ENCODE data around the gene TNRC6C.

The TNRC6C gene

DNA sequence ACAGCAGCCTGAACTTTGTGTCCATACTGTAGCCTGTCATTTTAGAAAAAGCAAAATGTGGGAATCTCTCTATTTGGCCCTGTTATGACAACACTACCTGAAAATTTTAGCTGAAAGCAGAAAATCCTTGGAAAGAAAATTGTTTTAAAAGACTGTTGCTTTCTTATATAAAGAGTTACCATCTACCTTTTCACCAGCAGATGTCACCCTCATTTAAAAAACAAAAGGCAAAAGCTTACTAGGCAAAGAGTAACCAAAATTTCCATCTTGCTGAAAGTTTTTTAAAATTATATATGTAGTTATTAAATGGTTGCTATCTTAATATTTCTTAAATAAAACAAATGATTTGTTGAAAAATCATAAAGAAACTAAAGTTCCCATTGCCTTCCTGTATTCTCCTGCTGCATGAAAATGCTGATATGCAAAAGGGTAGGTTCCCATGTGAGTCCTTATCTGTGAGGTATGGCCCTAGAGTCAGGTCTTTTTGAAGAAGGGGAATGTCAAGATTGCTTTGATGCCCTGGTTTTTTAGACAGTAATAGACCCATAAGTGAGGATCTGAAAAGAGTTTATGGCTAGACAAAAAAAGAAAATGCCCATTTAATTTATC lies 61.0 kb downstream of the TNRC6C start:
- peaks cover 10% of the 10 kb centered on the region for H3K4me1 ChIP-seq (ENCODE audit: insufficient read depth, low read length)
- peaks cover 7% of the 10 kb centered on the region for H3K36me3 ChIP-seq (ENCODE audit: insufficient read depth, low read length)
- no peaks in the 10 kb centered on the region for H3K27me3 ChIP-seq (ENCODE audit: insufficient read depth, low read length)
- H3K9ac ChIP-seq (ENCODE audit: low read depth, low read length): no peak overlapping the region
- H3K27ac ChIP-seq (ENCODE audit: low read depth, low read length): no peak overlapping the region
- H3K9me3 ChIP-seq (ENCODE audit: insufficient read depth, low read depth, low read length): no peaks in the 10 kb centered on the region
- no peak overlapping the region for H3K4me3 ChIP-seq (ENCODE audit: low read length)

- Histone ChIP-seq H3K4me1 (ENCODE audit: insufficient read depth, low read length) (peaks cover 10% of the 10 kb centered on the region), H3K27ac (ENCODE audit: low read depth, low read length) (no peak overlapping the region), H3K27me3 (ENCODE audit: insufficient read depth, low read length) (no peaks in the 10 kb centered on the region), H3K9me3 (ENCODE audit: insufficient read depth, low read depth, low read length) (no peaks in the 10 kb centered on the region), H3K9ac (ENCODE audit: low read depth, low read length) (no peak overlapping the region), H3K4me3 (ENCODE audit: low read length) (no peak overlapping the region), H3K36me3 (ENCODE audit: insufficient read depth, low read length) (0 out of 2 replicates have a peak, but pooled peaks cover 4% of the 10 kb centered on the region)
- WGBS: 94% methylated on average over 5 of the region's 6 CpGs
Observed at GRCh38 chr17:78019976-78020716, 61.6 kb downstream of the TNRC6C start.

- Histone ChIP-seq H3K9me3 (ENCODE audit: insufficient read depth, low read depth, low read length) (no peaks in the 10 kb centered on the region), H3K27ac (ENCODE audit: low read depth, low read length) (no peak overlapping the region), H3K4me1 (ENCODE audit: insufficient read depth, low read length) (peaks cover 10% of the 10 kb centered on the region), H3K9ac (ENCODE audit: low read depth, low read length) (no peak overlapping the region), H3K27me3 (ENCODE audit: insufficient read depth, low read length) (no peaks in the 10 kb centered on the region), H3K4me3 (ENCODE audit: low read length) (no peak overlapping the region), H3K36me3 (ENCODE audit: insufficient read depth, low read length) (0 out of 2 replicates have a peak, but pooled peaks cover 4% of the 10 kb centered on the region)
- 96% methylated on average over 1 of the region's 1 CpG for WGBS
Observed at GRCh38 chr17:78020717-78021108, 62.2 kb downstream of the TNRC6C start.

DNA sequence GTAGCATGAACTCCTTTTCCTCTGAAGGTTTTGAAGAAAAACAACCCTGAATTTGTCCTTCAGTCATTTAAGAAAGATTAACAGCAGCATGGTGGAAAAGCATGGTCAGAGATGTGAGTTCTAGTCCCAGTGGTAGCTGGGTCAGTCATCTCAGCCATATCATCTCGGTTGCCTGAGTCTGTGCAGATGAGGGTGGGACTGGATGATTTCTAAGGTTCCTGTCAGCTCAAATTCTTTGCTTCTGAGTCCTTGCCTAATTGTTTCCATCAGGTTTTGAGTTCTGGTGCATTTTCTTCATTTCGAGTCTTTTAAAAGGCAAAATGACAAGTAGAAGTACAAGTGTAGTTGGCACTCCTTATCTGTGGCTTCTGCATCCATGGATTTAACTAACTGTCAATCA lies 63.9 kb downstream of the TNRC6C start:
- Histone ChIP-seq H3K27ac (ENCODE audit: low read depth, low read length) (no peak overlapping the region), H3K4me3 (ENCODE audit: low read length) (no peak overlapping the region), H3K9me3 (ENCODE audit: insufficient read depth, low read depth, low read length) (no peaks in the 10 kb centered on the region), H3K27me3 (ENCODE audit: insufficient read depth, low read length) (no peaks in the 10 kb centered on the region), H3K4me1 (ENCODE audit: insufficient read depth, low read length) (peaks cover 10% of the 10 kb centered on the region), H3K36me3 (ENCODE audit: insufficient read depth, low read length) (0 out of 2 replicates have a peak, but pooled peaks cover 4% of the 10 kb centered on the region), H3K9ac (ENCODE audit: low read depth, low read length) (no peak overlapping the region)
- WGBS: 92% methylated on average over 2 of the region's 2 CpGs

DNA sequence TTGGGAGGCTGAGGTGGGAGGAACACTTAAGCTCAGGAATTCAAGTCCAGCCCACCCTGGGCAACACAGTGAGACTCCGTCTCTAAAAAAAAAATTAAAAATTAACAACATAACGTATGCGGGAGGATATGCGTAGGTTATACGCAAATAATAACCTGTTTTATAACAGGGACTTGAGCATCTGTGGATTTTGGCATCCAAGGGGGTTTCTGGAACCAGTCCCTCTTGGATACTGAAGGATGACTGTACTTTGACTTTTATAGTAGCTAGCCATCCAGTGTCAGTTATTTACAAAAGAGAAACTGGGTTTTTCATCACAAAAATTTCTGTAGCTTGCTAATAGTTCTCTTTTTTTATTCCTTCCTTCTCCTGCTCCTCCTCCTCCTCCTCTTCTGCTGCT lies 64.5 kb downstream of the TNRC6C start:
- no peak overlapping the region for H3K9ac ChIP-seq (ENCODE audit: low read depth, low read length)
- peaks cover 10% of the 10 kb centered on the region for H3K4me1 ChIP-seq (ENCODE audit: insufficient read depth, low read length)
- 0 out of 2 replicates have a peak, but pooled peaks cover 4% of the 10 kb centered on the region for H3K36me3 ChIP-seq (ENCODE audit: insufficient read depth, low read length)
- no peaks in the 10 kb centered on the region for H3K27me3 ChIP-seq (ENCODE audit: insufficient read depth, low read length)
- 98% methylated on average over 5 of the region's 5 CpGs for WGBS
- no peak overlapping the region for H3K4me3 ChIP-seq (ENCODE audit: low read length)
- no peak overlapping the region for H3K27ac ChIP-seq (ENCODE audit: low read depth, low read length)
- no peaks in the 10 kb centered on the region for H3K9me3 ChIP-seq (ENCODE audit: insufficient read depth, low read depth, low read length)

DNA sequence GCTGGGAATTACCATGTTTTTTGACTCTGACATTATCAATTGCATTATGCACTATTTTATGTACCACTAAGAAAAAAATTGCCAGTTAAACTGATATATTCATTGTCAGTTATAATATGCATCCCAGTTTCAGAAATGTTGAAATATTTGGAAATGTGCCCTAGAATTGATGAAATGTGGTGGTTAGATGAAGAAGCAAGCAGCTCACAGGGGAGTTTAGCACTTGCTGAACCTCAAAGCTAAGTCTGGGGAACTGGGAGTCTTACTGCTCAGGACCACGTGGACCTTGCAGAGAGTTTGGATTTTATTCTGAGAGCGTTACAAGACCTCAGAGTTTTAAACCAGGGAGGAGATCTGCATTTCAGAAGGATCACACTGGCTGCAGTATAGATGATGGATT lies 67.9 kb downstream of the TNRC6C start:
- 94% methylated on average over 2 of the region's 2 CpGs for WGBS
- Histone ChIP-seq H3K27ac (ENCODE audit: low read depth, low read length) (no peak overlapping the region), H3K27me3 (ENCODE audit: insufficient read depth, low read length) (no peaks in the 10 kb centered on the region), H3K36me3 (ENCODE audit: insufficient read depth, low read length) (peaks cover 8% of the 10 kb centered on the region; the same call in 1 of the 2 replicates), H3K9ac (ENCODE audit: low read depth, low read length) (no peak overlapping the region), H3K9me3 (ENCODE audit: insufficient read depth, low read depth, low read length) (no peaks in the 10 kb centered on the region), H3K4me1 (ENCODE audit: insufficient read depth, low read length) (no peaks in the 10 kb centered on the region), H3K4me3 (ENCODE audit: low read length) (no peak overlapping the region)

DNA sequence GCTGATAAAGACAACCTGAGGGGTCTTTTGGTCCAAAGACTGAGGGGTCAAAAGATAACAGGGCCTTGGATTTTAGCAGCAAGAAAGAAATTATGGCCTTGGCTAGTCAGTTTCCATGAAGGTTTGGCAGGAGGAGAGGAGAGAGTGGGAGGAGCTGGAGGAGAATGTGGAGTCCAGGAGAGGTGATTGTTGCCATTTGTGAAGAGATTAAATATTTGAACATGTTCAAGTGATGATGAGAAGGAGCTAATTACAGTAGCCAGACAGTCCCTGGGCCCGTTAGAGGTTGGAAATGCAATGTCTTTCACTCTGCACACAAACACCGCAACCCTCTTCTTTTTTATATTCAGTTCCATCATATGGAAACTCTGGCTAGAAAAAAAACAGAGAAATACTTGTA lies 68.6 kb downstream of the TNRC6C start:
- no peak overlapping the region for H3K4me3 ChIP-seq (ENCODE audit: low read length)
- H3K4me1 ChIP-seq (ENCODE audit: insufficient read depth, low read length): no peaks in the 10 kb centered on the region
- no peak overlapping the region for H3K27ac ChIP-seq (ENCODE audit: low read depth, low read length)
- no peaks in the 10 kb centered on the region for H3K9me3 ChIP-seq (ENCODE audit: insufficient read depth, low read depth, low read length)
- no peak overlapping the region for H3K9ac ChIP-seq (ENCODE audit: low read depth, low read length)
- WGBS: 100% methylated on average over 2 of the region's 2 CpGs
- H3K36me3 ChIP-seq (ENCODE audit: insufficient read depth, low read length): peaks cover 15% of the 10 kb centered on the region
- no peaks in the 10 kb centered on the region for H3K27me3 ChIP-seq (ENCODE audit: insufficient read depth, low read length)

GRCh38 chr17:78029697-78030096 lies 71.2 kb downstream of the TNRC6C start:
- Histone ChIP-seq H3K9ac (ENCODE audit: low read depth, low read length) (no peak overlapping the region), H3K9me3 (ENCODE audit: insufficient read depth, low read depth, low read length) (no peaks in the 10 kb centered on the region)
- WGBS: 90% methylated on average over 1 of the region's 1 CpG

DNA sequence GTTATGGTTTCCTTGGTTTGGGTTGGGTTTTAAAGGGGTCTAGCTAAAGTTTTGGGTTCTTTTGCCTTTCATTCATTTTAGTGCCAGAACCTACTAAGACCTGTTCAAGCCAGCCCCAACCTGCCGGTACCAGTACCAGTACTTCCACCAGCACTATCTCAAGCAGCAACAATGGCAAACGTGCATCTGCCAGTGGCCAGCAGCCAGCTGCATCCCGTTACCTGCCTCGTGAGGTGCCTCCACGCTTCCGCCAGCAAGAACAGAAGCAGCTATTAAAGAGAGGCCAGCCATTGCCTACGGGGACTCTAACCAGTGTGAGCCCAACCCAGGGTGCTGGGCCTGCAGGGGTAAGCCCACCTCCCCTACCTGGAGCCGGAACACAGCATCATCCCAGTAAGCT lies 72.9 kb downstream of the TNRC6C start:
- Histone ChIP-seq H3K27ac (ENCODE audit: low read depth, low read length) (no peak overlapping the region), H3K27me3 (ENCODE audit: insufficient read depth, low read length) (no peaks in the 10 kb centered on the region), H3K9me3 (ENCODE audit: insufficient read depth, low read depth, low read length) (no peaks in the 10 kb centered on the region), H3K36me3 (ENCODE audit: insufficient read depth, low read length) (peaks cover 40% of the 10 kb centered on the region), H3K4me1 (ENCODE audit: insufficient read depth, low read length) (no peaks in the 10 kb centered on the region), H3K9ac (ENCODE audit: low read depth, low read length) (no peak overlapping the region), H3K4me3 (ENCODE audit: low read length) (no peak overlapping the region)
- 95% methylated on average over 8 of the region's 8 CpGs for WGBS

More at GRCh38 chr17:78029697-78030096, 71.2 kb downstream of the TNRC6C start:
- H3K27ac ChIP-seq (ENCODE audit: low read depth, low read length): no peak overlapping the region
- H3K4me3 ChIP-seq (ENCODE audit: low read length): no peak overlapping the region
- H3K27me3 ChIP-seq (ENCODE audit: insufficient read depth, low read length): no peaks in the 10 kb centered on the region
- peaks cover 30% of the 10 kb centered on the region for H3K36me3 ChIP-seq (ENCODE audit: insufficient read depth, low read length)
- H3K4me1 ChIP-seq (ENCODE audit: insufficient read depth, low read length): no peaks in the 10 kb centered on the region

DNA sequence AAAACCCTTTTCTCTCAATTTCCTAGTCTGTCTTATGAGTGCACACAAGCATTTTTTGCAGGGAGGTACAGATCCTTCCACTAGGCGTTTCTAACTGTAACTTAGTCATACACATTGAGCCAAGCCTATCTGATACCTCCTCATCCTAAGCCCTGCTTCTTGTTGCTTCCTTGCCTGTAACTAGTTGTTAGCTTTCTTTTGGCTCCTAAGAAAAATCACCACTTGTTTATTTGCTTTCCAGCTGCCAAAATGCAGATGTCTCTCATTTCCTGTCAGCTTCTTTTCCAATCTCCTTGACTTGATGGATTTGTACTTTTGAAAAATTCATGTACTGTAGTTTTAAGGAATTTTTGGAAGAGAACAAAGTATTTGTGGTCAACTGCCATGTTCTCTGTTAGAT lies 73.7 kb downstream of the TNRC6C start:
- H3K36me3 ChIP-seq (ENCODE audit: insufficient read depth, low read length): peaks cover 44% of the 10 kb centered on the region
- no peaks in the 10 kb centered on the region for H3K4me1 ChIP-seq (ENCODE audit: insufficient read depth, low read length)
- no peak overlapping the region for H3K9ac ChIP-seq (ENCODE audit: low read depth, low read length)

DNA sequence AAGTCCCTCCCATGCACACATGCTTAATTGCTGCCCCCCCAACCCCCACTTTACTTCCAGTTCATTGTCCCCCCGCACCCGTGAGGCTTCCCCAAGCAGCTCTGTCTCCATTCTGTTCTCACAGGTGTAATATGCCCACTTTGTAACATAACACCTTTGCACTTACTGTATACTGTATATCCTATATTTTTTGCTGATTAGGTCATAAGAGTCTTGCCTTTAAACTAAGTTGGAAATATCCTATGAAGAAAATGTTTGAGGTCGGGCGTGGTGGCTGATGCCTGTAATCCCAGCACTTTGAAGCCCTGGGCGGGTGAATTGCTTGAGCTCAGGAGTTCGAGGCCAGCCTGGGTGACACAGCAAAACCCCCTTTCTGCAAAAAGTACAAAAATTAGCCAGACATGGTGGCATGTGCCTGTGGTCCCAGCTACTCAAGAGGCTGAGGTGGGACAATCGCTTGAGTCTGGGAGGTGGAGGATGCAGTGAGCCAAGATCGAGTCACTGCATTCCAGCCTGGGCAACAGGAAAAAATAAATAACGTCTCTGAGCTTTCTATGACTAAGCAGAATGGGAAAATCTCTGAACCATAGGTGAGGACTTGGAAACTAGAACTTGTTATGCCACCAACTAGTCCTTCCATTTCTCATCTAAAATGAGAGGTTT lies 76.1 kb downstream of the TNRC6C start:
- Histone ChIP-seq H3K4me1 (ENCODE audit: insufficient read depth, low read length) (no peaks in the 10 kb centered on the region), H3K9ac (ENCODE audit: low read depth, low read length) (no peak overlapping the region), H3K27me3 (ENCODE audit: insufficient read depth, low read length) (no peaks in the 10 kb centered on the region), H3K9me3 (ENCODE audit: insufficient read depth, low read depth, low read length) (no peaks in the 10 kb centered on the region), H3K4me3 (ENCODE audit: low read length) (no peak overlapping the region), H3K36me3 (ENCODE audit: insufficient read depth, low read length) (peaks cover 58% of the 10 kb centered on the region), H3K27ac (ENCODE audit: low read depth, low read length) (no peak overlapping the region)
- 95% methylated on average over 9 of the region's 9 CpGs for WGBS

More for the DNA sequence above, 73.7 kb downstream of the TNRC6C start:
- WGBS: 94% methylated on average over 1 of the region's 1 CpG
- H3K27ac ChIP-seq (ENCODE audit: low read depth, low read length): no peak overlapping the region
- no peaks in the 10 kb centered on the region for H3K27me3 ChIP-seq (ENCODE audit: insufficient read depth, low read length)
- no peaks in the 10 kb centered on the region for H3K9me3 ChIP-seq (ENCODE audit: insufficient read depth, low read depth, low read length)
- H3K4me3 ChIP-seq (ENCODE audit: low read length): no peak overlapping the region

All from HUES64 (cell line).